GM12878 (cell line): ENCODE results near the gene TRPT1.

Experiments
- CREB1 ChIP-seq: IDR thresholded peaks from 2 replicates; pipeline ENCODE4 v1.6.1; 2012; ENCODE audit warnings: low read depth, mild to moderate bottlenecking, inconsistent platforms
- CTCF ChIP-seq, 3 experiments: IDR thresholded peaks in 2 of 3; conservative IDR thresholded peaks in 1 of 3; 2 replicates each; pipeline ENCODE4 v1.5.1; 2011; ENCODE audit warnings: low read depth in 3 of 3, low read length in 3 of 3, mild to moderate bottlenecking in 3 of 3, control low read depth in 2 of 3, moderate library complexity in 2 of 3, inconsistent platforms in 1 of 3, mixed read lengths in 1 of 3; ENCODE audit not compliant: control insufficient read depth in 2 of 3, insufficient read depth in 1 of 3; ENCODE audit errors: extremely low read depth in 1 of 3
- EP300 ChIP-seq, 2 experiments: fragments of 150-350 bp in 1 of 2; IDR thresholded peaks; 2 replicates each; pipeline ENCODE4 v1.6.1; 2011 to 2012; ENCODE audit warnings: low read depth in 2 of 2, low read length in 2 of 2, borderline replicate concordance in 1 of 2, improper control_type of control experiment in 1 of 2, inconsistent platforms in 1 of 2; ENCODE audit not compliant: control insufficient read depth in 1 of 2
- EZH2 ChIP-seq: IDR thresholded peaks from 2 replicates; pipeline ENCODE4 v1.6.1; 2012; ENCODE audit warnings: low read depth, mild to moderate bottlenecking, control low read depth, inconsistent platforms, low read length, borderline replicate concordance; ENCODE audit not compliant: control insufficient read depth
- LARP7 ChIP-seq: fragments of 450-650 bp; IDR thresholded peaks from 2 replicates; pipeline ENCODE4 v1.6.1; 2017; ENCODE audit warnings: mild to moderate bottlenecking
- MAX ChIP-seq: IDR thresholded peaks from 2 replicates; pipeline ENCODE4 v1.6.1; 2012; ENCODE audit warnings: low read depth, low read length, improper control_type of control experiment
- POLR2A ChIP-seq: IDR thresholded peaks from 2 replicates; pipeline ENCODE4 v1.6.1; 2011; ENCODE audit warnings: low read depth, mild to moderate bottlenecking, low read length
- REST ChIP-seq: IDR thresholded peaks from 2 replicates; pipeline ENCODE4 v1.6.1; 2012; ENCODE audit warnings: mild to moderate bottlenecking, low read depth, low read length
- RFX5 ChIP-seq: IDR thresholded peaks from 2 replicates; pipeline ENCODE4 v1.6.1; 2011; ENCODE audit warnings: low read depth, low read length, improper control_type of control experiment
- USF2 ChIP-seq: IDR thresholded peaks from 2 replicates; pipeline ENCODE4 v1.6.1; 2011; ENCODE audit warnings: low read depth, low read length, improper control_type of control experiment, borderline replicate concordance

- TF ChIP-seq CREB1 (no peak), REST (no peak), CTCF (IDR thresholded peaks at IDR 0.05 in 2 of 3, conservative IDR thresholded peaks at IDR 0.05 in 1 of 3; ENCODE audit: control insufficient read depth in 2 of 3, extremely low read depth in 1 of 3, insufficient read depth in 1 of 3, low read depth in 3 of 3, low read length in 3 of 3) (no peak), EP300 (IDR thresholded peaks at IDR 0.05; ENCODE audit: borderline replicate concordance in 1 of 2, control insufficient read depth in 1 of 2, low read depth in 2 of 2, low read length in 2 of 2) (no peak), USF2 (no peak), EZH2 (no peak), LARP7 (no peak; the same call in 1 of the 2 replicates), POLR2A (no peak), MAX (no peak), RFX5 (no peak)
These were observed 24.5 kb upstream of the TRPT1 start for GRCh38 chr11:64250415-64251015.
